ENCODE data around the gene ADAM23. TPM values are rescaled to one million over a fixed set of nuclear protein-coding genes. Genes with fewer than 3 reads are reported as not detected.

The ADAM23 gene
- total and polyA plus RNA-seq, 2 of the 13 experiments (the other 11 are each of a cell fraction or from before 2014, with no cell fraction given), result 0.04 TPM; not detected in 1

- in situ Hi-C loops (cut with HindIII; ENCODE audit: extremely low pct_ligation_motif_present, low pct_unique_long_range_greater_than_20kb), result no loop called here
- no peak overlapping the region for H3K4me3 ChIP-seq (replicated peaks in 1 of 3; ENCODE audit: insufficient read depth in 1 of 3, low read depth in 2 of 3, low read length in 3 of 3)
- ChIA-PET POLR2A (no interaction called here), CTCF (ENCODE audit: low intra/inter-chr PET ratio, low total read pairs) (no interaction called here)
- FAIRE-seq (no peak), ATAC-seq (no peak), DNase-seq (ENCODE audit: low spot score) (no peak)
- intact Hi-C loops (cut with micrococcal nuclease; ENCODE audit: unreplicated experiment), result no loop called here
- 4% methylated on average over 2 of the region's 2 CpGs for WGBS (ENCODE audit: low lambda C conversion rate)
- no peaks in the 10 kb centered on the region for H3K4me1 ChIP-seq (ENCODE audit: insufficient read depth, low read length)
- no peak overlapping the region for H3K9ac ChIP-seq (ENCODE audit: insufficient read depth, low read depth, low read length)
- H3K27me3 ChIP-seq (ENCODE audit: control insufficient read depth in 1 of 2, insufficient read depth in 2 of 2, low read length in 2 of 2), result no peaks in the 10 kb centered on the region
- H3K27ac ChIP-seq (ENCODE audit: extremely low read length, insufficient read depth, low read length), result no peak overlapping the region
- H3K36me3 ChIP-seq (replicated peaks in 1 of 2; ENCODE audit: control insufficient read depth in 1 of 2, insufficient read depth in 2 of 2, low read length in 2 of 2), result no peaks in the 10 kb centered on the region
- no peak overlapping the region for H2AFZ ChIP-seq (ENCODE audit: low read length)
- H3K9me3 ChIP-seq (ENCODE audit: low read length), result no peaks in the 10 kb centered on the region
- BruUV-seq (replicated peaks), result no TSS peak
- H4K20me1 ChIP-seq (ENCODE audit: insufficient read depth, low read length), result no peaks in the 10 kb centered on the region
- H3K4me2 ChIP-seq (ENCODE audit: low read depth, low read length), result no peak overlapping the region
- H3K79me2 ChIP-seq (ENCODE audit: insufficient read depth, low read length), result no peaks in the 10 kb centered on the region
- TF ChIP-seq FOXK1 (CRISPR knock-in tag; IDR thresholded peaks at IDR 0.05; ENCODE audit: borderline replicate concordance, low read depth) (no peak), STAG1 (CRISPR knock-in tag; IDR thresholded peaks at IDR 0.05) (no peak), ZBTB3 (CRISPR knock-in tag; IDR thresholded peaks at IDR 0.05; ENCODE audit: borderline replicate concordance, low read depth) (no peak), ZNF687 (CRISPR knock-in tag; IDR thresholded peaks at IDR 0.05) (no peak), ZNF232 (CRISPR knock-in tag; IDR thresholded peaks at IDR 0.05; ENCODE audit: borderline replicate concordance) (no peak), RFX5 (IDR thresholded peaks at IDR 0.05; ENCODE audit: low read depth, low read length) (no peak), GATAD2A (CRISPR knock-in tag; IDR thresholded peaks at IDR 0.05) (no peak)
These were observed 13.9 kb downstream of the ADAM23 start for GRCh38 chr2:206457188-206457634.

Data from HepG2 (cell line).